H1 (cell line): ENCODE measurements around the gene ZNF785. TPM values are rescaled to one million over a fixed set of nuclear protein-coding genes. Genes with fewer than 3 reads are reported as not detected.

Source experiments
- CTCF ChIA-PET: fragments of 300-600 bp; sonication (Branson Sonifier 250); formaldehyde crosslinking; loops from one replicate; lab custom pipeline; 2021; ENCODE audit not compliant: partially characterized antibody; lab: Charles Lee
- POLR2A ChIA-PET: fragments of 300-600 bp; sonication (Branson Sonifier 250); formaldehyde crosslinking; loops from one replicate; lab custom pipeline; 2021; ENCODE audit warnings: inconsistent platforms; ENCODE audit not compliant: partially characterized antibody; lab: Charles Lee
- DNase-seq, 2 experiments: peaks; one replicate each; pipeline versions ENCODE4 v3.0.0 to v3.0.0-alpha.2; 2010 to 2022; ENCODE audit warnings: low spot score in 2 of 2, low read depth in 1 of 2, mixed read lengths in 1 of 2
- FAIRE-seq: peaks from 2 replicates; lab custom pipeline; 2011; peaks lifted over from hg19 to GRCh38; lab: Jason Lieb, UNC
- H2AFZ ChIP-seq: 2 replicates; pipeline ENCODE4 v1.8.1; 2012; ENCODE audit warnings: low read length, inconsistent platforms
- H2AK5ac ChIP-seq: 2 replicates; pipeline ENCODE4 v1.6.1; 2013; ENCODE audit warnings: low read depth, low read length
- H2BK120ac ChIP-seq: replicated peaks from 2 replicates; pipeline ENCODE3; 2013; ENCODE audit warnings: low read depth, low read length, inconsistent platforms
- H2BK12ac ChIP-seq: 2 replicates; pipeline ENCODE4 v1.6.1; 2013; ENCODE audit warnings: low read depth, low read length
- H2BK15ac ChIP-seq: 2 replicates; pipeline ENCODE4 v1.6.1; 2013; ENCODE audit warnings: low read length
- H2BK20ac ChIP-seq: 2 replicates; pipeline ENCODE4 v1.6.1; 2013; ENCODE audit warnings: low read length
- H2BK5ac ChIP-seq: 2 replicates; pipeline ENCODE4 v1.6.1; 2013; ENCODE audit warnings: low read depth, low read length
- H3K14ac ChIP-seq: 2 replicates; pipeline ENCODE4 v1.6.1; 2013; ENCODE audit warnings: inconsistent platforms; ENCODE audit not compliant: insufficient read length
- H3K18ac ChIP-seq: 2 replicates; pipeline ENCODE4 v1.6.1; 2013; ENCODE audit warnings: low read length; ENCODE audit errors: extremely low read depth
- H3K23ac ChIP-seq: 2 replicates; pipeline ENCODE4 v1.6.1; 2013; ENCODE audit warnings: inconsistent platforms; ENCODE audit not compliant: insufficient read length
- H3K23me2 ChIP-seq: 2 replicates; pipeline ENCODE4 v1.6.1; 2013; ENCODE audit warnings: low read depth, low read length
- H3K27ac ChIP-seq: 2 replicates; pipeline ENCODE4 v1.6.1; 2011; ENCODE audit warnings: low read depth, low read length, inconsistent platforms
- H3K27me3 ChIP-seq, 4 experiments: replicated peaks in 1 of 4; 1 replicate in 1 of 4; 2 replicates in 3 of 4; pipeline versions ENCODE4 v1.6.1 to v1.8.1; 2011 to 2013; ENCODE audit warnings: low read length in 3 of 4, mild to moderate bottlenecking in 3 of 4, inconsistent platforms in 2 of 4, mixed read lengths in 2 of 4, moderate library complexity in 1 of 4; ENCODE audit not compliant: control insufficient read depth in 3 of 4, insufficient read depth in 3 of 4; ENCODE audit errors: extremely low read depth in 1 of 4
- H3K36me3 ChIP-seq, 4 experiments: 2 replicates each; pipeline versions ENCODE4 v1.6.1 to v1.8.1; 2011 to 2013; ENCODE audit warnings: mild to moderate bottlenecking in 4 of 4, low read length in 3 of 4, moderate library complexity in 2 of 4, control low read depth in 1 of 4, inconsistent platforms in 1 of 4; ENCODE audit not compliant: insufficient read depth in 4 of 4, control insufficient read depth in 2 of 4
- H3K4ac ChIP-seq: replicated peaks from 2 replicates; pipeline ENCODE3; 2013; ENCODE audit warnings: low read length, low read depth, mixed read lengths, inconsistent platforms; ENCODE audit not compliant: insufficient read length
- H3K4me1 ChIP-seq, 4 experiments: replicated peaks in 1 of 4; 1 replicate in 1 of 4; 2 replicates in 3 of 4; pipeline versions ENCODE4 v1.6.1 to v1.8.1; 2011 to 2013; ENCODE audit warnings: low read length in 3 of 4, inconsistent platforms in 2 of 4, mixed read lengths in 1 of 4; ENCODE audit not compliant: insufficient read depth in 4 of 4, control insufficient read depth in 3 of 4
- H3K4me2 ChIP-seq, 2 experiments: 2 replicates each; pipeline versions ENCODE4 v1.6.1 to v1.8.1; 2011 to 2013; ENCODE audit warnings: low read depth in 2 of 2, low read length in 2 of 2, control low read depth in 1 of 2, inconsistent platforms in 1 of 2, mild to moderate bottlenecking in 1 of 2; ENCODE audit not compliant: insufficient read depth in 1 of 2
- H3K4me3 ChIP-seq, 4 experiments: fragments of 200-600, 300-600 bp in 1 of 4; sonication (generic), shearing (Covaris generic), sonication (Bioruptor Twin) in 1 of 4; 2 replicates each; pipeline versions ENCODE4 v1.5.1 to v1.8.1; 2011 to 2016; ENCODE audit warnings: low read length in 4 of 4, low read depth in 3 of 4, control low read depth in 2 of 4, inconsistent platforms in 2 of 4, mild to moderate bottlenecking in 2 of 4, mixed read lengths in 1 of 4, moderate library complexity in 1 of 4; ENCODE audit not compliant: insufficient read depth in 2 of 4; ENCODE audit errors: extremely low read depth in 1 of 4
- H3K56ac ChIP-seq: replicated peaks from 2 replicates; pipeline ENCODE3; 2013; ENCODE audit warnings: low read depth, mild to moderate bottlenecking, mixed read lengths, low read length, inconsistent platforms; ENCODE audit not compliant: insufficient read length
- H3K79me1 ChIP-seq: 2 replicates; pipeline ENCODE4 v1.6.1; 2013; ENCODE audit warnings: low read depth, low read length, control low read depth
- H3K79me2 ChIP-seq, 2 experiments: 2 replicates each; pipeline versions ENCODE4 v1.6.1 to v1.8.1; 2012 to 2013; ENCODE audit warnings: low read length in 2 of 2, mild to moderate bottlenecking in 2 of 2, inconsistent platforms in 1 of 2; ENCODE audit not compliant: insufficient read depth in 2 of 2, control insufficient read depth in 1 of 2
- H3K9ac ChIP-seq, 4 experiments: replicated peaks in 1 of 4; 1 replicate in 1 of 4; 2 replicates in 3 of 4; pipeline versions ENCODE4 v1.6.1 to v1.8.1; 2011 to 2013; ENCODE audit warnings: low read depth in 3 of 4, low read length in 3 of 4, control low read depth in 2 of 4, mild to moderate bottlenecking in 2 of 4, moderate library complexity in 2 of 4, inconsistent platforms in 1 of 4; ENCODE audit errors: extremely low read depth in 1 of 4
- H3K9me3 ChIP-seq, 2 experiments: 2 replicates each; pipeline versions ENCODE4 v1.6.1 to v1.8.1; 2012 to 2013; ENCODE audit warnings: mild to moderate bottlenecking in 2 of 2, moderate library complexity in 2 of 2, control low read depth in 1 of 2, inconsistent platforms in 1 of 2, low read depth in 1 of 2, low read length in 1 of 2, mixed read lengths in 1 of 2; ENCODE audit not compliant: insufficient read depth in 2 of 2
- H4K20me1 ChIP-seq, 2 experiments: replicated peaks in 1 of 2; 2 replicates each; pipeline versions ENCODE3 to v1.8.1; 2011 to 2013; ENCODE audit warnings: inconsistent platforms in 2 of 2, low read length in 2 of 2, mild to moderate bottlenecking in 1 of 2; ENCODE audit not compliant: insufficient read depth in 2 of 2, control insufficient read depth in 1 of 2
- H4K5ac ChIP-seq: 2 replicates; pipeline ENCODE4 v1.6.1; 2013; ENCODE audit warnings: low read length, low read depth, mixed read lengths, inconsistent platforms; ENCODE audit not compliant: insufficient read length
- H4K8ac ChIP-seq: 2 replicates; pipeline ENCODE4 v1.8.0; 2013; ENCODE audit warnings: mild to moderate bottlenecking, moderate library complexity, low read length, inconsistent platforms; ENCODE audit not compliant: insufficient read depth; ENCODE audit errors: extremely low read depth
- H4K91ac ChIP-seq: replicated peaks from 2 replicates; pipeline ENCODE3; 2013; ENCODE audit warnings: low read length, mixed read lengths, inconsistent platforms; ENCODE audit not compliant: insufficient read length
- CHD2 ChIP-seq: IDR thresholded peaks from 2 replicates; pipeline ENCODE4 v1.6.1; 2012; ENCODE audit warnings: low read length, improper control_type of control experiment
- TBP ChIP-seq: IDR thresholded peaks from 2 replicates; pipeline ENCODE4 v1.6.1; 2011; ENCODE audit warnings: low read depth, low read length, improper control_type of control experiment
- WGBS, 2 experiments: shearing (Covaris generic) in 1 of 2; methylation state at CpG; one replicate each; pipeline versions ENCODE4 v1.1.6 to v1.1.7; 2013 to 2015; ENCODE audit warnings: low lambda C conversion rate in 2 of 2, mixed read lengths in 2 of 2, inconsistent platforms in 1 of 2, low coverage in 1 of 2, missing lambda C conversion rate in 1 of 2; ENCODE audit not compliant: insufficient replicate concordance in 2 of 2, insufficient coverage in 1 of 2, insufficient read length in 1 of 2; ENCODE audit errors: extremely low coverage in 1 of 2, missing lambda C conversion rate in 1 of 2; 5-methylcytosine and 5-hydroxymethylcytosine counted together
- polyA plus RNA-seq, 7 experiments: library from polyadenylated mRNA; depleted of rRNA in 3 of 7; stranded (reverse) in 5 of 7; unstranded in 2 of 7; fragments of >200 nt in 5 of 7; fragments of 200-250 nt in 2 of 7; gene quantifications; 1 replicate in 5 of 7; 2 replicates in 1 of 7; 4 replicates in 1 of 7; pipeline versions ENCODE4 v1.2.1 to v1.2.3, GENCODE V29; 2011 to 2013; ENCODE audit warnings: missing spikeins in 2 of 7, mixed read lengths in 2 of 7
- total RNA-seq: library from RNA; stranded (reverse); fragmentation: NEBNext Ultra II Directional; extraction: Animal tissue kit (Norgen Biotek cat#: 25700); gene quantifications from 2 replicates; pipeline ENCODE4 v1.2.1, GENCODE V29; 2021
- TF ChIP-seq, protein P1 (sequence below), 3 experiments: IDR thresholded peaks; 1 replicate in 2 of 3; 2 replicates in 1 of 3; pipeline versions ENCODE4 v1.5.1 to v1.6.1; 2011; ENCODE audit warnings: low read length in 3 of 3, mild to moderate bottlenecking in 3 of 3, inconsistent platforms in 2 of 3, low read depth in 1 of 3, moderate library complexity in 1 of 3; ENCODE audit not compliant: insufficient read depth in 1 of 3; ENCODE audit errors: control extremely low read depth in 1 of 3
- TF ChIP-seq, protein P2 (sequence below): IDR thresholded peaks from 2 replicates; pipeline ENCODE4 v1.6.1; 2012; ENCODE audit warnings: inconsistent platforms

Gene ZNF785
- total and polyA plus RNA-seq, 2 of the 8 experiments (the other 6 are each of a cell fraction or from before 2014, with no cell fraction given): 8.6 to 12.9 TPM

DNA sequence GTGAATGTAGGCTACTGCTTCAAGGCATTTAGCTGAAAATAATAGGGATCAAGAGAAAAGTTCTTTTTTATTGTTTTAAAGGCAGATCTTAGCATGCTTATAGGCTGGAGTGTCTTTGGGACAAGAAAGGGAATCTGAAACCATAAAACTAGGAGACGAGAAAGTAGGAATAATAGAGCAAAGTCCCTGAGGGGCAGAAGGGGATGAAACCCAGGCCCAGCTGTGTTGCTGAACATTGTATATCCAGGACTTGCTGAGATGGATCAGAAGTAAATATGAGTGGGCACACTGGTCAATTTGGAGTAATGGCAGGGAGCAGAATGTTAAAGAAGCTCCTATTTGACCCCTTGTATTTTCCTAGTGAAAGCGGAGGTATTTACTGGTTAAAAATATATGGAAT lies 15.4 kb upstream of the ZNF785 start:
- no peak overlapping the region for H3K27ac ChIP-seq
- no peak overlapping the region for H2BK5ac ChIP-seq
- no peak overlapping the region for H2BK15ac ChIP-seq
- H3K79me2 ChIP-seq: no peaks in the 10 kb centered on the region
- H3K9me3 ChIP-seq: no peaks in the 10 kb centered on the region
- H3K23me2 ChIP-seq: no peaks in the 10 kb centered on the region
- H2AK5ac ChIP-seq: no peak overlapping the region
- no peak overlapping the region for H4K91ac ChIP-seq
- no peak overlapping the region for H3K4me3 ChIP-seq
- WGBS, 2 experiments: 93% methylated on average over 2 of the region's 2 CpGs; no CpG with 5 or more reads in 1 of the 2 experiments
- H3K56ac ChIP-seq: no peak overlapping the region
- no peak overlapping the region for H3K4me2 ChIP-seq
- no peak overlapping the region for H4K5ac ChIP-seq
- H3K79me1 ChIP-seq: no peaks in the 10 kb centered on the region; the same call in 1 of the 2 replicates
- no peak overlapping the region for H3K23ac ChIP-seq
- H3K36me3 ChIP-seq: peaks cover 2 to 23% (median 19%) of the 10 kb centered on the region in 4 experiments; a peak in 7 of 8 replicates
- H3K27me3 ChIP-seq: no peaks in the 10 kb centered on the region
- ChIA-PET CTCF (interaction anchor here (1.1 to 7.6 kb wide), 7 partner anchors 8 to 152 kb away, joined by 3 to 42 read pairs (median 9); no protein-coding TSS in a partner anchor), POLR2A (interaction anchor here (0.7 to 6.7 kb wide), 8 partner anchors 10 to 506 kb away, joined by 3 to 85 read pairs (median 4); partner anchors contain the start of genes ZNF688, ZNF689, ZNF771 and ZNF785)
- no peaks in the 10 kb centered on the region for H3K4me1 ChIP-seq
- H2BK20ac ChIP-seq: no peak overlapping the region
- H4K20me1 ChIP-seq: peaks cover 0 to 2% of the 10 kb centered on the region in 2 experiments
- no peak overlapping the region for H2AFZ ChIP-seq
- H3K9ac ChIP-seq: no peak overlapping the region
- DNase-seq: no peak
- no peak for FAIRE-seq
- H4K8ac ChIP-seq: no peak overlapping the region
- H2BK12ac ChIP-seq: no peak overlapping the region
- H3K4ac ChIP-seq: no peak overlapping the region
- H2BK120ac ChIP-seq: no peak overlapping the region
- TF ChIP-seq TBP: no peak
- TF ChIP-seq, protein P1, sequence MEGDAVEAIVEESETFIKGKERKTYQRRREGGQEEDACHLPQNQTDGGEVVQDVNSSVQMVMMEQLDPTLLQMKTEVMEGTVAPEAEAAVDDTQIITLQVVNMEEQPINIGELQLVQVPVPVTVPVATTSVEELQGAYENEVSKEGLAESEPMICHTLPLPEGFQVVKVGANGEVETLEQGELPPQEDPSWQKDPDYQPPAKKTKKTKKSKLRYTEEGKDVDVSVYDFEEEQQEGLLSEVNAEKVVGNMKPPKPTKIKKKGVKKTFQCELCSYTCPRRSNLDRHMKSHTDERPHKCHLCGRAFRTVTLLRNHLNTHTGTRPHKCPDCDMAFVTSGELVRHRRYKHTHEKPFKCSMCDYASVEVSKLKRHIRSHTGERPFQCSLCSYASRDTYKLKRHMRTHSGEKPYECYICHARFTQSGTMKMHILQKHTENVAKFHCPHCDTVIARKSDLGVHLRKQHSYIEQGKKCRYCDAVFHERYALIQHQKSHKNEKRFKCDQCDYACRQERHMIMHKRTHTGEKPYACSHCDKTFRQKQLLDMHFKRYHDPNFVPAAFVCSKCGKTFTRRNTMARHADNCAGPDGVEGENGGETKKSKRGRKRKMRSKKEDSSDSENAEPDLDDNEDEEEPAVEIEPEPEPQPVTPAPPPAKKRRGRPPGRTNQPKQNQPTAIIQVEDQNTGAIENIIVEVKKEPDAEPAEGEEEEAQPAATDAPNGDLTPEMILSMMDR (IDR thresholded peaks at IDR 0.05; ENCODE audit: control extremely low read depth in 1 of 3, insufficient read depth in 1 of 3, low read depth in 1 of 3, low read length in 3 of 3): no peak
- TF ChIP-seq, protein P2, sequence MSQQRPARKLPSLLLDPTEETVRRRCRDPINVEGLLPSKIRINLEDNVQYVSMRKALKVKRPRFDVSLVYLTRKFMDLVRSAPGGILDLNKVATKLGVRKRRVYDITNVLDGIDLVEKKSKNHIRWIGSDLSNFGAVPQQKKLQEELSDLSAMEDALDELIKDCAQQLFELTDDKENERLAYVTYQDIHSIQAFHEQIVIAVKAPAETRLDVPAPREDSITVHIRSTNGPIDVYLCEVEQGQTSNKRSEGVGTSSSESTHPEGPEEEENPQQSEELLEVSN: no peak
- no peak for TF ChIP-seq CHD2
- no peak overlapping the region for H3K14ac ChIP-seq
- H3K18ac ChIP-seq: no peak overlapping the region
